ENCODE measurements around the gene CFAP99.

The CFAP99 gene

GRCh38 chr4:2395038-2395437, 23.7 kb upstream of the CFAP99 start:
- Histone ChIP-seq H3K27me3 (ENCODE audit: control insufficient read depth, insufficient read depth, low read length) (peaks cover 2% of the 10 kb centered on the region), H3K36me3 (ENCODE audit: control insufficient read depth, insufficient read depth, low read length) (no peaks in the 10 kb centered on the region), H3K9ac (ENCODE audit: low read length) (no peak overlapping the region), H3K27ac (ENCODE audit: low read depth, low read length) (no peak overlapping the region), H3K4me1 (ENCODE audit: control insufficient read depth, insufficient read depth, low read length) (no peaks in the 10 kb centered on the region), H3K4me3 (ENCODE audit: low read length) (no peak overlapping the region)

DNA sequence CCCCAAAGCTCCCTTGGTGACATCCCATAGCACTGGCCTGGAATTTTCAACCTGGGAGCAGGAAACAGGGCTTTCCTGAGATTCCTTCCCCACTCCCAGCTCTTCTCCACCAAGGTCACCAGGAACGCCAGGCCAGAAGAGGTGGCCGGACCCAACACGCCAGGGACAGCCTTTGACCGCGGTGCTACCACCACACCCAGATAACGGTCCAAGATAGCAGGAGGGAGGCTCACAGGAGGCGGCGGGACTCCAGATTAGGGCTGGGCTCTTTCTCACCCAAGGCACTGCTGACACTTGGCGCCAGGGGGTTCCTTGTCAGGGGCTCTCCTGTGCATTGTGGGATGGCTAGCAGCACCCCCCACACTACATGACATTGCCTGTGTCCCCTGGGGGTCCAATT, 23.2 kb upstream of the CFAP99 start:
- no peaks in the 10 kb centered on the region for H3K4me1 ChIP-seq (ENCODE audit: control insufficient read depth, insufficient read depth, low read length)

GRCh38 chr4:2396781-2397368, 21.9 kb upstream of the CFAP99 start:
- Histone ChIP-seq H3K4me1 (ENCODE audit: control insufficient read depth, insufficient read depth, low read length) (no peaks in the 10 kb centered on the region), H3K27me3 (ENCODE audit: control insufficient read depth, insufficient read depth, low read length) (peaks cover 2% of the 10 kb centered on the region), H3K27ac (ENCODE audit: low read depth, low read length) (no peak overlapping the region), H3K9ac (ENCODE audit: low read length) (no peak overlapping the region), H3K36me3 (ENCODE audit: control insufficient read depth, insufficient read depth, low read length) (no peaks in the 10 kb centered on the region), H3K4me3 (ENCODE audit: low read length) (no peak overlapping the region)

More for the DNA sequence above, 23.2 kb upstream of the CFAP99 start:
- H3K4me3 ChIP-seq (ENCODE audit: low read length): no peak overlapping the region
- no peak overlapping the region for H3K9ac ChIP-seq (ENCODE audit: low read length)
- peaks cover 2% of the 10 kb centered on the region for H3K27me3 ChIP-seq (ENCODE audit: control insufficient read depth, insufficient read depth, low read length)
- H3K27ac ChIP-seq (ENCODE audit: low read depth, low read length): no peak overlapping the region
- H3K36me3 ChIP-seq (ENCODE audit: control insufficient read depth, insufficient read depth, low read length): no peaks in the 10 kb centered on the region

GRCh38 chr4:2397596-2398379, 21.0 kb upstream of the CFAP99 start:
- Histone ChIP-seq H3K27me3 (ENCODE audit: control insufficient read depth, insufficient read depth, low read length) (peaks cover 2% of the 10 kb centered on the region), H3K27ac (ENCODE audit: low read depth, low read length) (no peak overlapping the region), H3K4me1 (ENCODE audit: control insufficient read depth, insufficient read depth, low read length) (no peaks in the 10 kb centered on the region), H3K36me3 (ENCODE audit: control insufficient read depth, insufficient read depth, low read length) (no peaks in the 10 kb centered on the region), H3K9ac (ENCODE audit: low read length) (no peak overlapping the region), H3K4me3 (ENCODE audit: low read length) (no peak overlapping the region)

GRCh38 chr4:2399216-2399615, 19.5 kb upstream of the CFAP99 start:
- H3K4me3 ChIP-seq (ENCODE audit: low read length): no peak overlapping the region
- no peaks in the 10 kb centered on the region for H3K4me1 ChIP-seq (ENCODE audit: control insufficient read depth, insufficient read depth, low read length)
- peaks cover 2% of the 10 kb centered on the region for H3K27me3 ChIP-seq (ENCODE audit: control insufficient read depth, insufficient read depth, low read length)
- H3K9ac ChIP-seq (ENCODE audit: low read length): no peak overlapping the region
- H3K36me3 ChIP-seq (ENCODE audit: control insufficient read depth, insufficient read depth, low read length): no peaks in the 10 kb centered on the region
- H3K27ac ChIP-seq (ENCODE audit: low read depth, low read length): no peak overlapping the region

DNA sequence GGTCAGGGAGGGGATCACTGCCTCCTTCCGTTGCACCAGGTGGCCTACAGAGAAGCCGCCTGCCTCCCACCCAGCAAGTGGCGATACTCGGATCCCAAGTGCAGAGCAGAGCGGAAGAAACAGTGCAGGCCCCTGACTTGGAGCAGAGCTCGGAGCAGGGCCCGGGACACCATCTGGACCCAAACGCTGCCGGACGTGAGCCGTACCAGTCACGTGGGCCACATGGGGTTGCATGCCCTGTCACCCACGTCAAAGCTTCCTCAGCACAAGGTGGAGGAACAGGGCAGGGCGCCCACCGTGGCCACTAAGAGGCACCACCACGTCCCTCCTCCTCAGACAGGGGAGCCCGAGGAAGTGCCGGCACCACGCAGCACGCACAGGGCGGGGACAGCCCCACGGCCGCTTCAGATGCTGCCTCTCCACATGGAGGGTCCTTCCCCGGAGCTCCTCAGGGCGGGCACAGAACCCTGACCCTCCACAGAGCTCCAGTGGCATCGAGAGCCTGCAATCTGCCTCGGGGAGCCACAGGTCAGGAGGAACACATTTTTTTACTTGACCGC, 19.0 kb upstream of the CFAP99 start:
- Histone ChIP-seq H3K9ac (ENCODE audit: low read length) (no peak overlapping the region), H3K27me3 (ENCODE audit: control insufficient read depth, insufficient read depth, low read length) (peaks cover 2% of the 10 kb centered on the region), H3K4me1 (ENCODE audit: control insufficient read depth, insufficient read depth, low read length) (no peaks in the 10 kb centered on the region), H3K27ac (ENCODE audit: low read depth, low read length) (no peak overlapping the region), H3K36me3 (ENCODE audit: control insufficient read depth, insufficient read depth, low read length) (no peaks in the 10 kb centered on the region), H3K4me3 (ENCODE audit: low read length) (no peak overlapping the region)

- H3K36me3 ChIP-seq (ENCODE audit: control insufficient read depth, insufficient read depth, low read length): no peaks in the 10 kb centered on the region
- H3K4me3 ChIP-seq (ENCODE audit: low read length): no peak overlapping the region
- no peak overlapping the region for H3K9ac ChIP-seq (ENCODE audit: low read length)
- H3K4me1 ChIP-seq (ENCODE audit: control insufficient read depth, insufficient read depth, low read length): no peaks in the 10 kb centered on the region
- H3K27me3 ChIP-seq (ENCODE audit: control insufficient read depth, insufficient read depth, low read length): peaks cover 2% of the 10 kb centered on the region
- no peak overlapping the region for H3K27ac ChIP-seq (ENCODE audit: low read depth, low read length)
These were observed 17.7 kb upstream of the CFAP99 start for GRCh38 chr4:2400841-2401609.

DNA sequence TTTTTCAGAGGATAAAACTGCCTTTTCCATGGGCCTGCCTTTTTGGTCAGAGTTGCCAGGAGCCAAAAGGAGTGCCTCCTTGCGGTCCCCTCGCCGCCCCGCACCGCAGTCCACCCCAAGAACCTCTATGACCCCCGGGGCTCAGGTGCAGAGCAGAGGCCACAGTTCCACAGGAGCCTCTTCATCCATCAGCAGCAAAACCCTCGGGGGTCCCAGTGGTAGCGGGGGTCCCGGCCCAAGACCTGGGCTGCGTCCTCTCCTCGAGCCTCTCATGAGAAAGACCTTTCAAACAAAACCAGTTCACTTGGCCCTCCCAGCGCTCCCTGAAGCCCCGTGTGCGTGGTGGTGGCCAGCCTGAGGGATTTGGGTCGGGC, 17.2 kb upstream of the CFAP99 start:
- Histone ChIP-seq H3K27me3 (ENCODE audit: control insufficient read depth, insufficient read depth, low read length) (peaks cover 2% of the 10 kb centered on the region), H3K27ac (ENCODE audit: low read depth, low read length) (no peak overlapping the region), H3K4me1 (ENCODE audit: control insufficient read depth, insufficient read depth, low read length) (no peaks in the 10 kb centered on the region), H3K4me3 (ENCODE audit: low read length) (peak overlapping the region; percentile 22), H3K9ac (ENCODE audit: low read length) (no peak overlapping the region), H3K36me3 (ENCODE audit: control insufficient read depth, insufficient read depth, low read length) (no peaks in the 10 kb centered on the region)

DNA sequence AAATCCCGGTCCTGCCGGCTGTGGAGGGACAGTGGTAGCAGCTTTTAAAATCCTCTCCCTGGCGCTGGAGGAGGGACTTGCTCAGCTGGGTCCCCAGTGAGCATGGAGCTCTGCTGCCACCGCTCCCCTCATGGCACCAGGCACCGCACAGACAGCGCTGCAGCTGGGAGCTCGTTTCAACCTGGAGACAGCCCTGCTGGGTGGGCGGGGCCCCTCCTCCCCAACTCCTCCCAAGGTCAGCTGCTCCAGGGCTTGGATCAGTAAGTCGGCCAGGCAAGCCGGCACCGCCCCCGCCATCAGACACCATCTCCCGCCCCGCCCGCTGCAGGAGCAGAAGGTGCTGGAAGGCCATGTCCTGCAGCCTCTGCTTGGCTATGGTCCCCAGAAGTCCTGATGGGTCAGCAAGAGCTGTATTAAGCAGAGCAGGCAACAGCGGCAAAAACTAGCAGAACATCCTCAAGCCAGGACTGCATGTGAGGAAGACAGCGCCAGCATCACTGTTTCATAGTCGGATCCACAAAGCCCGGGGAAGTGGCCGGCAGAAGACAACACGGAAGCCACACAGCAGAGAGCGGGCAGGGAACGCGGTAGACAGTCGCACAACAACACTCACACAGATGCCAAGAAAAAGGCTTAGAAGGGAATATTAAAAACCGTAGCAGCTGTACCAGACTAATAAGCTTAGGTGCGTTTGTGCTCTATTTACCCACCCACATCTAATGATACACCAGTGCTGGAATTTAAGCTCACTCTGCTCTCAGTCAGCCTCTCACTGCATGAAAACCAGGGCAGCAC, 16.5 kb upstream of the CFAP99 start:
- peak overlapping the region; percentile 22 for H3K4me3 ChIP-seq (ENCODE audit: low read length)
- no peaks in the 10 kb centered on the region for H3K36me3 ChIP-seq (ENCODE audit: control insufficient read depth, insufficient read depth, low read length)
- H3K27me3 ChIP-seq (ENCODE audit: control insufficient read depth, insufficient read depth, low read length): peaks cover 2% of the 10 kb centered on the region
- no peaks in the 10 kb centered on the region for H3K4me1 ChIP-seq (ENCODE audit: control insufficient read depth, insufficient read depth, low read length)
- H3K27ac ChIP-seq (ENCODE audit: low read depth, low read length): no peak overlapping the region
- H3K9ac ChIP-seq (ENCODE audit: low read length): no peak overlapping the region

GRCh38 chr4:2402941-2403340, 15.8 kb upstream of the CFAP99 start:
- H3K36me3 ChIP-seq (ENCODE audit: control insufficient read depth, insufficient read depth, low read length): no peaks in the 10 kb centered on the region
- H3K4me1 ChIP-seq (ENCODE audit: control insufficient read depth, insufficient read depth, low read length): no peaks in the 10 kb centered on the region
- H3K27ac ChIP-seq (ENCODE audit: low read depth, low read length): no peak overlapping the region
- no peaks in the 10 kb centered on the region for H3K27me3 ChIP-seq (ENCODE audit: control insufficient read depth, insufficient read depth, low read length)
- peak overlapping the region; percentile 22 for H3K4me3 ChIP-seq (ENCODE audit: low read length)
- H3K9ac ChIP-seq (ENCODE audit: low read length): no peak overlapping the region

DNA sequence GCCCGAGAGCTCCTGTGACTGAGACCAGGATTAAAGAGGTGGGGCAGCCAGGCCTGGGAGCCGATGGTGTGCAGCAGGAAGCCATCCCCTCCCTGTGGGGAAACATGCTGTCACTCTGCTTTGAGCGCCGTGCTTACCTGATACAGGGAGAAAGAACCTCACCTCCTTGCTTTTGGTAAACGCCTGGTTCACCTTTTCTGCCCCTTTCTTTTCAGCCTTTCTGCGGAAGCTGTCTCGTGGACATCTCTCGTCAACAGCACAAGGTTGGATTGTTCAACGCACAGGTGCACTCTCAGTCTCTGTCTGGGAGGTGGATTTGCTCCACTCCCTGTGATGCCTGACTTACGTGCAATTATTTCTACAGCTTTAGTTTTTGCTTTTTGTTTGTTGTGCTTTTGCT, 12.3 kb upstream of the CFAP99 start:
- Histone ChIP-seq H3K27me3 (ENCODE audit: control insufficient read depth, insufficient read depth, low read length) (no peaks in the 10 kb centered on the region), H3K27ac (ENCODE audit: low read depth, low read length) (no peak overlapping the region), H3K4me3 (ENCODE audit: low read length) (no peak overlapping the region), H3K4me1 (ENCODE audit: control insufficient read depth, insufficient read depth, low read length) (no peaks in the 10 kb centered on the region), H3K9ac (ENCODE audit: low read length) (no peak overlapping the region), H3K36me3 (ENCODE audit: control insufficient read depth, insufficient read depth, low read length) (no peaks in the 10 kb centered on the region)

DNA sequence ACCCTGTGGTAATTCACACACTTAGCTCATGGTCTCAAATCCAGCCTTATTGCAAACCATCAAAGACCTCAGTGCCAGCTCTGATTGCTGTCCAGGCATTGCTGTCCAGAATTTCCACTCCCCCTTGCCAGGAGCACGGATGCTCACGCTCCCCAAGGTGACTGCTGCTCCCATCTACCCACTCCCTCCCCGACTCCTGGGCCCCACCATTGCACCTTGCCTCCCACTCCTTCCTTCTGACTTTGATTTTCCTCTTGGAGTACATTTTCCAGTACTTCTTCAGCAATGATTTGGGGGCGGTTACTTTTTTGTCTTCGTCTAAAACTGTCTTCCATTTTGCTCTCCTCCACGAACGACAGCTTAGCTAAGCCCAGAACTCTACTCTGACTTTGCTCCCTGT, 11.8 kb upstream of the CFAP99 start:
- Histone ChIP-seq H3K4me1 (ENCODE audit: control insufficient read depth, insufficient read depth, low read length) (no peaks in the 10 kb centered on the region), H3K9ac (ENCODE audit: low read length) (no peak overlapping the region)

More for the DNA sequence above, 11.8 kb upstream of the CFAP99 start:
- Histone ChIP-seq H3K27ac (ENCODE audit: low read depth, low read length) (no peak overlapping the region), H3K36me3 (ENCODE audit: control insufficient read depth, insufficient read depth, low read length) (no peaks in the 10 kb centered on the region), H3K27me3 (ENCODE audit: control insufficient read depth, insufficient read depth, low read length) (peaks cover 2% of the 10 kb centered on the region), H3K4me3 (ENCODE audit: low read length) (no peak overlapping the region)

Measured in rectal smooth muscle tissue (tissue), 1 donor.